ENCODE measurements around the gene DNALI1. TPM values are rescaled to one million over a fixed set of nuclear protein-coding genes. Genes with fewer than 3 reads are reported as not detected.

DNALI1 gene
- total and polyA plus RNA-seq, 2 of the 8 experiments (the other 6 are each of a cell fraction or from before 2014, with no cell fraction given), result 8.9 to 11.3 TPM

DNA sequence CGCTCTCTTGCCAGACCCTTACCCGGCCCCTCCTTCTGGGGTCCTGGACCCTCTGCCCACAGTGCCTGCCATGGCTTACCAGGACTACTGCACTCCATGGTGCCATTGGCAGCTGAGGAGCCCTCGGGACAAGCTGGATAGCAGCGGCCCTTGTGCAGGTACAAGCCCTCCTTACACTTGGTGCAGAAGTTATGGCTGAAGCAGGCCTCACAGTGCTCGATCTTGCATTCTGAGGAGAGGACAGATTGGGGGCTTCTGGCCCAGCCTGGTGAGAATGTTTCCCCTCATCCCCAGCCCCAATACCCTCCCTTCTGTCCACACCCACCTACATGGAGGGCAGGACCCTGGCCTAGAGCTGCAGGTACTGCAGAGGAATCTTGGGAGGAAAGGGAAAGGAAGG is 57.4 kb downstream of the DNALI1 start:
- Histone ChIP-seq H3K27me3 (replicated peaks in 1 of 4; ENCODE audit: control insufficient read depth in 3 of 4, extremely low read depth in 1 of 4, insufficient read depth in 3 of 4, low read length in 3 of 4) (peaks cover 0 to 10% (median 6%) of the 10 kb centered on the region in 4 experiments; a peak in 4 of 7 replicates), H4K20me1 (replicated peaks in 1 of 2; ENCODE audit: control insufficient read depth in 1 of 2, insufficient read depth in 2 of 2, low read length in 2 of 2) (no peaks in the 10 kb centered on the region), H3K9ac (replicated peaks in 1 of 4; ENCODE audit: extremely low read depth in 1 of 4, low read depth in 3 of 4, low read length in 3 of 4) (no peak overlapping the region), H3K36me3 (ENCODE audit: control insufficient read depth in 2 of 4, insufficient read depth in 4 of 4, low read length in 3 of 4) (no peaks in the 10 kb centered on the region), H2AK5ac (ENCODE audit: low read depth, low read length) (no peak overlapping the region), H3K14ac (ENCODE audit: insufficient read length) (no peak overlapping the region), H2BK12ac (ENCODE audit: low read depth, low read length) (no peak overlapping the region), H3K23ac (ENCODE audit: insufficient read length) (no peak overlapping the region), H3K27ac (ENCODE audit: low read depth, low read length) (no peak overlapping the region), H3K23me2 (ENCODE audit: low read depth, low read length) (no peaks in the 10 kb centered on the region), H3K4me3 (ENCODE audit: extremely low read depth in 1 of 4, insufficient read depth in 2 of 4, low read depth in 3 of 4, low read length in 4 of 4) (no peak overlapping the region), H2BK5ac (ENCODE audit: low read depth, low read length) (no peak overlapping the region), H3K79me2 (ENCODE audit: control insufficient read depth in 1 of 2, insufficient read depth in 2 of 2, low read length in 2 of 2) (no peaks in the 10 kb centered on the region), H4K5ac (ENCODE audit: insufficient read length, low read depth, low read length) (no peak overlapping the region), H3K9me3 (ENCODE audit: insufficient read depth in 2 of 2, low read depth in 1 of 2, low read length in 1 of 2) (no peaks in the 10 kb centered on the region), H3K56ac (replicated peaks; ENCODE audit: insufficient read length, low read depth, low read length) (no peak overlapping the region), H2BK20ac (ENCODE audit: low read length) (no peak overlapping the region), H4K91ac (replicated peaks; ENCODE audit: insufficient read length, low read length) (no peak overlapping the region), H2AFZ (ENCODE audit: low read length) (no peak overlapping the region), H2BK120ac (replicated peaks; ENCODE audit: low read depth, low read length) (no peak overlapping the region), H2BK15ac (ENCODE audit: low read length) (no peak overlapping the region), H3K79me1 (ENCODE audit: low read depth, low read length) (no peaks in the 10 kb centered on the region), H3K4ac (replicated peaks; ENCODE audit: insufficient read length, low read depth, low read length) (no peak overlapping the region), H3K4me1 (replicated peaks in 1 of 4; ENCODE audit: control insufficient read depth in 3 of 4, insufficient read depth in 4 of 4, low read length in 3 of 4) (no peaks in the 10 kb centered on the region), H3K4me2 (ENCODE audit: insufficient read depth in 1 of 2, low read depth in 2 of 2, low read length in 2 of 2) (no peak overlapping the region), H4K8ac (ENCODE audit: extremely low read depth, insufficient read depth, low read length) (no peak overlapping the region), H3K18ac (ENCODE audit: extremely low read depth, low read length) (no peak overlapping the region)
- FAIRE-seq, result no peak
- ChIA-PET CTCF (ENCODE audit: partially characterized antibody) (interaction anchor here (0.6 to 14.2 kb wide), 5 partner anchors 10 to 91 kb away, joined by 3 to 206 read pairs (median 3); no protein-coding TSS in a partner anchor), POLR2A (ENCODE audit: partially characterized antibody) (no interaction called here)
- DNase-seq (ENCODE audit: low read depth in 1 of 2, low spot score in 2 of 2), result no peak
- no peak for TF ChIP-seq RBBP5 (IDR thresholded peaks at IDR 0.05; ENCODE audit: borderline replicate concordance, low read depth, low read length)
- no peak for TF ChIP-seq FOSL1 (IDR thresholded peaks at IDR 0.05; ENCODE audit: insufficient read depth, low read depth, low read length)
- 86% methylated on average over 5 of the region's 5 CpGs; no CpG with 5 or more reads in 1 of the 2 experiments for WGBS, 2 experiments (ENCODE audit: extremely low coverage in 1 of 2, insufficient coverage in 1 of 2, insufficient read length in 1 of 2, insufficient replicate concordance in 2 of 2, low coverage in 1 of 2, low lambda C conversion rate in 2 of 2, missing lambda C conversion rate in 1 of 2)
